Measurements from ENCODE around the gene PYURF. TPM values are rescaled to one million over a fixed set of nuclear protein-coding genes. Genes with fewer than 3 reads are reported as not detected.

Gene PYURF
- total RNA-seq, 1 experiment from 2014 or later: 50.9 TPM

DNA sequence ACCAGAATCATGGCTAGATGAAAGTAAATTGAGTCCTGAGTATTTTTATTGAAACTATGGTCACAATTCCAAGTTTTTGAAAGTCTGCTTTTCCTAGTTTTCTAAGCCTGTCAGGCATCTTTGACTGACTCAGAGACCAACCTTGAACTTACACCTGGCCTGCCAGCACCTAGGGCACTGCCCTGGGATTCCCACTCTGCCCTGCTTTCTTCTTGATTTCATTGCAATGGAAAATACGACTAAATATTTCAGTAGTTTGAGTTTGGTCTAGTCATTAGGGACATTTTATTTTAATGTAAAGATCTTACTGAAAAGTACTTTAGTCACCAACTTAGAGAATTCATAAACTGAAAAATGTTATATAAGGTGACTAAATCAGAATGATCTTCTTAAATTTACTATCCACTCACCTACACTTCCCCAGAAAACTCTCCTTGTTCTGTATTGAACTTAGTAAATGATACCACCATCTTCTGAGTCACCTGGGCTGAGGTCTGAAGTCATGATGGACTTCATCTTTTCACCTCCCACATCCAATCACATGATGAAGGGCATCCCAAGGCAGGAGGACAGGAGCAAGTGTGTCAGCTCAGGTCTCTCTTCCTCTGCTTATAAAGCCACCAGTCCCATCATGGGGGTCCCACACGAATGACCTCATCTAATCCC, 11.6 kb upstream of the PYURF start:
- H3K36me3 ChIP-seq (ENCODE audit: control insufficient read depth in 1 of 2, insufficient read depth in 2 of 2, low read length in 2 of 2): no peaks in the 10 kb centered on the region
- H3K9ac ChIP-seq (ENCODE audit: low read length): no peak overlapping the region
- no peak overlapping the region for H3K4me3 ChIP-seq (replicated peaks in 1 of 2; ENCODE audit: low read depth in 1 of 2, low read length in 2 of 2)
- H3K4me2 ChIP-seq (ENCODE audit: low read length): no peak overlapping the region
- H3K9me2 ChIP-seq (ENCODE audit: insufficient read depth): no peaks in the 10 kb centered on the region
- CTCF ChIA-PET: interaction anchor here (1.2 to 3.3 kb wide), 2 partner anchors 124 kb away, joined by 4 to 18 read pairs; no protein-coding TSS in a partner anchor
- intact Hi-C loops (cut with micrococcal nuclease): no loop called here
- POLR2A ChIA-PET: no interaction called here
- no peaks in the 10 kb centered on the region for H3K27me3 ChIP-seq (ENCODE audit: insufficient read depth, low read length)
- BruUV-seq (replicated peaks): no TSS peak
- no peak for ATAC-seq
- RAD21 ChIA-PET (ENCODE audit: low non-redundant PET in 1 of 2, low total read pairs in 2 of 2, uncharacterized antibody in 2 of 2, unreplicated experiment in 2 of 2): no interaction called here
- H4K20me1 ChIP-seq (ENCODE audit: insufficient read depth): no peaks in the 10 kb centered on the region
- H3K27ac ChIP-seq (ENCODE audit: low read depth, low read length): no peak overlapping the region
- no peaks in the 10 kb centered on the region for H3K79me2 ChIP-seq (ENCODE audit: insufficient read depth, low read length)
- H2AFZ ChIP-seq (ENCODE audit: low read depth, low read length, poor library complexity, severe bottlenecking): no peak overlapping the region
- H3K4me1 ChIP-seq (ENCODE audit: control insufficient read depth in 1 of 2, insufficient read depth in 2 of 2, low read length in 2 of 2): no peaks in the 10 kb centered on the region
- no peak for DNase-seq (ENCODE audit: low read depth, low spot score)
- TF ChIP-seq EZH2 (IDR thresholded peaks at IDR 0.05) (no peak), JUND (IDR thresholded peaks at IDR 0.05) (no peak), POLR2AphosphoS5 (IDR thresholded peaks at IDR 0.05; ENCODE audit: low read depth, low read length) (no peak), SIN3A (IDR thresholded peaks at IDR 0.05; ENCODE audit: low read depth) (no peak), EZH2phosphoT487 (IDR thresholded peaks at IDR 0.05; ENCODE audit: borderline replicate concordance) (no peak)
- TF ChIP-seq, protein P1, sequence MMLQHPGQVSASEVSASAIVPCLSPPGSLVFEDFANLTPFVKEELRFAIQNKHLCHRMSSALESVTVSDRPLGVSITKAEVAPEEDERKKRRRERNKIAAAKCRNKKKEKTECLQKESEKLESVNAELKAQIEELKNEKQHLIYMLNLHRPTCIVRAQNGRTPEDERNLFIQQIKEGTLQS (IDR thresholded peaks at IDR 0.05): no peak
- no peaks in the 10 kb centered on the region for H3K9me3 ChIP-seq (ENCODE audit: control insufficient read depth in 1 of 2, insufficient read depth in 1 of 2, low read depth in 1 of 2, low read length in 2 of 2)

DNA sequence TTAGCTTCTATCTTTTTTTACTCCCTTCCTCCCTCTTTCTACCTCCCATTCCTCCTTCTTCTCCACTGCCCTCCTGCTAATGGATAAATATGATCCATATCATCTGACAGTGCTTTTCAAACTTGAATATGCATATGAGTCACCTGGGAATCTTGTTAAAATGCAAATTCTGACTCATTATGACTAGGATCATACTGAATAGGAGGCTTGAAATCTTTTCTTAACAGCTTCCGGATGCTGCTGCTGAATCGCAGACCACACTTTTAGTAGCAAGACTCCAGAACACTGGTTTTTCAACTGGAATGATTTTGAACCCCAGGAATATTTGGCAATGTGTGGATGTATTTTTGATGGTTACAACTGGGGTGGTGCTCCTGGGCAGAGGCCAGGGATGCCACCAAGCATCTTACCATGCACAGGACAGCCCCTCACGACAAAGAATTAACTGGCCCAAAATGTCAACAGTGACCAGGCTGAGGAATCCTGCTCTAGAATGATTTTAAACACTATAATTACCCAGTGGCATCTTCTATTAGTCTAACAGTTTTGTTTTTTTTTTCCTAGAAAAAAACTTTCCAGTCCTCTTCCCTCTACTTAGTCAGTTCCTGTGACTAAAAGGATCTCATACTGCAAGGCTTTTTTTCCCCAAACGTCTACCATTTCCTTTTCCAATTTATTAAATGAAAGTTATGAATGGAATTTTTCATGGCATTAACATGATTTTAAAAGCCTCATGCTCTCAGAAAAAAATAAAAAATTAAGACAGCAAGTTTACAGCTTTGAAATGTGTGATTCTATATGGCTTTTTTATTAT, 10.6 kb upstream of the PYURF start:
- no peak overlapping the region for H2AFZ ChIP-seq (ENCODE audit: low read depth, low read length, poor library complexity, severe bottlenecking)
- DNase-seq (ENCODE audit: low read depth, low spot score) (no peak), ATAC-seq (no peak)
- no peaks in the 10 kb centered on the region for H4K20me1 ChIP-seq (ENCODE audit: insufficient read depth)
- intact Hi-C loops (cut with micrococcal nuclease): loop anchor here (1.0 kb wide), 1 partner anchor 256 kb away; no protein-coding TSS in a partner anchor
- CTCF ChIA-PET: interaction anchor here (1.2 kb wide), 1 partner anchor 125 kb away, joined by 4 read pairs; no protein-coding TSS in a partner anchor
- BruUV-seq (replicated peaks): no TSS peak
- H3K4me1 ChIP-seq (ENCODE audit: control insufficient read depth in 1 of 2, insufficient read depth in 2 of 2, low read length in 2 of 2): no peaks in the 10 kb centered on the region
- RAD21 ChIA-PET (ENCODE audit: low non-redundant PET in 1 of 2, low total read pairs in 2 of 2, uncharacterized antibody in 2 of 2, unreplicated experiment in 2 of 2): no interaction called here
- no peaks in the 10 kb centered on the region for H3K9me3 ChIP-seq (ENCODE audit: control insufficient read depth in 1 of 2, insufficient read depth in 1 of 2, low read depth in 1 of 2, low read length in 2 of 2)
- POLR2A ChIA-PET: no interaction called here
- no peak overlapping the region for H3K4me2 ChIP-seq (ENCODE audit: low read length)
- H3K9me2 ChIP-seq (ENCODE audit: insufficient read depth): no peaks in the 10 kb centered on the region
- no peak overlapping the region for H3K4me3 ChIP-seq (replicated peaks in 1 of 2; ENCODE audit: low read depth in 1 of 2, low read length in 2 of 2)
- no peaks in the 10 kb centered on the region for H3K79me2 ChIP-seq (ENCODE audit: insufficient read depth, low read length)
- H3K36me3 ChIP-seq (ENCODE audit: control insufficient read depth in 1 of 2, insufficient read depth in 2 of 2, low read length in 2 of 2): no peaks in the 10 kb centered on the region
- TF ChIP-seq, protein P2, sequence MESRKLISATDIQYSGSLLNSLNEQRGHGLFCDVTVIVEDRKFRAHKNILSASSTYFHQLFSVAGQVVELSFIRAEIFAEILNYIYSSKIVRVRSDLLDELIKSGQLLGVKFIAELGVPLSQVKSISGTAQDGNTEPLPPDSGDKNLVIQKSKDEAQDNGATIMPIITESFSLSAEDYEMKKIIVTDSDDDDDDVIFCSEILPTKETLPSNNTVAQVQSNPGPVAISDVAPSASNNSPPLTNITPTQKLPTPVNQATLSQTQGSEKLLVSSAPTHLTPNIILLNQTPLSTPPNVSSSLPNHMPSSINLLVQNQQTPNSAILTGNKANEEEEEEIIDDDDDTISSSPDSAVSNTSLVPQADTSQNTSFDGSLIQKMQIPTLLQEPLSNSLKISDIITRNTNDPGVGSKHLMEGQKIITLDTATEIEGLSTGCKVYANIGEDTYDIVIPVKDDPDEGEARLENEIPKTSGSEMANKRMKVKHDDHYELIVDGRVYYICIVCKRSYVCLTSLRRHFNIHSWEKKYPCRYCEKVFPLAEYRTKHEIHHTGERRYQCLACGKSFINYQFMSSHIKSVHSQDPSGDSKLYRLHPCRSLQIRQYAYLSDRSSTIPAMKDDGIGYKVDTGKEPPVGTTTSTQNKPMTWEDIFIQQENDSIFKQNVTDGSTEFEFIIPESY (IDR thresholded peaks at IDR 0.05; ENCODE audit: extremely low read depth, insufficient replicate concordance, low read length): no peak
- TF ChIP-seq, protein P1 (IDR thresholded peaks at IDR 0.05): no peak
- TF ChIP-seq SRF (IDR thresholded peaks at IDR 0.05; ENCODE audit: low read depth) (no peak), SIN3A (IDR thresholded peaks at IDR 0.05; ENCODE audit: low read depth) (no peak)
- no peak overlapping the region for H3K9ac ChIP-seq (ENCODE audit: low read length)
- no peak overlapping the region for H3K27ac ChIP-seq (ENCODE audit: low read depth, low read length)
- no peaks in the 10 kb centered on the region for H3K27me3 ChIP-seq (ENCODE audit: insufficient read depth, low read length)
